Upper lobe of right lung (tissue), 1 donor: Measurements from ENCODE around the gene CCDC198. TPM values are rescaled to one million over a fixed set of nuclear protein-coding genes. Genes with fewer than 3 reads are reported as not detected.

Experiments used
- ATAC-seq: fragments of 200-7000 bp; cut with Tn5 transposase; one replicate; pipeline ENCODE4 v1.9.1; 2020; ENCODE audit warnings: mild to moderate bottlenecking, moderate library complexity
- DNase-seq: peaks from one replicate; pipeline ENCODE4 v3.0.0-alpha.2; 2020
- H3K27ac ChIP-seq: fragments of 200-600 bp; one replicate; pipeline ENCODE4 v1.8.0; 2022
- H3K27me3 ChIP-seq: fragments of 200-600 bp; one replicate; pipeline ENCODE4 v1.8.0; 2022; ENCODE audit warnings: mild to moderate bottlenecking
- H3K36me3 ChIP-seq: fragments of 200-600 bp; one replicate; pipeline ENCODE4 v1.8.0; 2022
- H3K4me1 ChIP-seq: fragments of 200-600 bp; one replicate; pipeline ENCODE4 v1.8.0; 2022
- H3K4me3 ChIP-seq: fragments of 200-600 bp; one replicate; pipeline ENCODE4 v1.8.0; 2022; ENCODE audit warnings: mild to moderate bottlenecking
- H3K9me3 ChIP-seq: fragments of 200-600 bp; one replicate; pipeline ENCODE4 v1.8.0; 2022
- CTCF ChIP-seq: fragments of 200-600 bp; IDR thresholded peaks from one replicate; pipeline ENCODE4 v1.8.0; 2022; ENCODE audit warnings: antibody characterized with exemption
- intact Hi-C: fragments of 100-400 bp; cut with DNase I; formaldehyde crosslinking; loops from one replicate; pipeline ENCODE4 v1.11.0; 2022
- total RNA-seq: library from RNA; stranded (reverse); fragmentation: NEBNext Ultra II Directional; extraction: Animal tissue kit (Norgen Biotek cat#: 25700); gene quantifications from one replicate; pipeline ENCODE4 v1.2.1, GENCODE V29; 2021
- donor health status: DM: no; HTN: yes; CAD: no; lungs with severe emphysema.

Gene CCDC198
- total RNA-seq, 1 donor from 2014 or later: not detected

- ATAC-seq: no peak
- no peaks in the 10 kb centered on the region for H3K36me3 ChIP-seq
- H3K4me1 ChIP-seq: no peaks in the 10 kb centered on the region
- no peaks in the 10 kb centered on the region for H3K9me3 ChIP-seq
- DNase-seq: no peak
- intact Hi-C loops: no loop called here
- no peak overlapping the region for H3K4me3 ChIP-seq
- no peak overlapping the region for H3K27ac ChIP-seq
- TF ChIP-seq CTCF: no peak
- no peaks in the 10 kb centered on the region for H3K27me3 ChIP-seq
These were observed 29.5 kb downstream of the CCDC198 start for GRCh38 chr14:57464008-57464730.

DNA sequence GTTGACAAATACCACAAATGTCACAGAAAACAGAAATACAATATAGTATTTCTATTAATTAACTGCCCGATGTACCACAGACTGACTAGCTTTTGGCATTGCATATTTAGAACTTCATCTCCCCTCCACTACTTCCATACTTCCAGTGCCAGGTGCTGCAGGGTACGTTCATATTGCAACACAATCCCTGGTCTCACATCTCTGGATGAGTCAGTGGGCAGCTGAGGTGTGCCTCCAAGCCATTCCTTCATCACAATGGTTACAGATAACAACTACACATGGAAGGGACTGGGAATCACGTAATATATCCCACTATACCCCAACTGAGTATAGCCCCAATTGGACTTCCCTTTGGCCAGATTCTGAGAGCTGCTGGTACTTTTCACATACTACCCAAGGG is 31.1 kb downstream of the CCDC198 start:
- Histone ChIP-seq H3K27me3 (no peaks in the 10 kb centered on the region), H3K27ac (no peak overlapping the region), H3K36me3 (no peaks in the 10 kb centered on the region), H3K4me3 (no peak overlapping the region), H3K4me1 (no peaks in the 10 kb centered on the region), H3K9me3 (no peaks in the 10 kb centered on the region)
- DNase-seq (no peak), ATAC-seq (no peak)
- TF ChIP-seq CTCF: no peak
- intact Hi-C loops: no loop called here

- Histone ChIP-seq H3K4me1 (no peaks in the 10 kb centered on the region), H3K27me3 (no peaks in the 10 kb centered on the region), H3K9me3 (no peaks in the 10 kb centered on the region), H3K27ac (no peak overlapping the region), H3K4me3 (no peak overlapping the region), H3K36me3 (no peaks in the 10 kb centered on the region)
- intact Hi-C loops: no loop called here
- ATAC-seq: no peak
- no peak for DNase-seq
- TF ChIP-seq CTCF: no peak
These were observed 31.8 kb downstream of the CCDC198 start for GRCh38 chr14:57461777-57462320.

DNA sequence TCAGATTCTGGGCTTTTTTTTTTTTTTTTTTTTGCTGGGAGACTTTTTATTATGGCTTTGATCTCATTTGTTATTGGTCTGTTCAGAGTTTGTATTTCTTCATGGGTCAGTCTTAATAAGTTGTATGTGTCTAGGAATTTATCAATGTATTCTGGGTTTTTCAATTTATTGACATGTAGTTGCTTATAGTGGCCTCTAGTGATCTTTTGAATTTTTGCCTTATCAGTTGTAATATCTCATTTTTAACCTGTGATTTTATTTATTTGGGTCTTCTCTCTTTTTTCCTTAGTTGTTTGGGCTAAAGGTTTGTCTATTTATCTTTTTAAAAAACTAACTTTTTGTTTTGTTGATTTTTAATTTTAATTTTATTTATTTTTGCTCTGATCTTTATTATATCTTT is 57.7 kb downstream of the CCDC198 start:
- Histone ChIP-seq H3K9me3 (no peaks in the 10 kb centered on the region), H3K36me3 (no peaks in the 10 kb centered on the region), H3K27ac (no peak overlapping the region), H3K4me3 (no peak overlapping the region), H3K27me3 (no peaks in the 10 kb centered on the region), H3K4me1 (no peaks in the 10 kb centered on the region)
- ATAC-seq (no peak), DNase-seq (no peak)
- intact Hi-C loops: no loop called here
- no peak for TF ChIP-seq CTCF

GRCh38 chr14:57420986-57421385 is 72.7 kb downstream of the CCDC198 start:
- intact Hi-C loops: no loop called here
- Histone ChIP-seq H3K27ac (no peak overlapping the region), H3K9me3 (no peaks in the 10 kb centered on the region), H3K27me3 (no peaks in the 10 kb centered on the region), H3K4me3 (no peak overlapping the region), H3K36me3 (no peaks in the 10 kb centered on the region), H3K4me1 (no peaks in the 10 kb centered on the region)
- DNase-seq (no peak), ATAC-seq (no peak)
- no peak for TF ChIP-seq CTCF

DNA sequence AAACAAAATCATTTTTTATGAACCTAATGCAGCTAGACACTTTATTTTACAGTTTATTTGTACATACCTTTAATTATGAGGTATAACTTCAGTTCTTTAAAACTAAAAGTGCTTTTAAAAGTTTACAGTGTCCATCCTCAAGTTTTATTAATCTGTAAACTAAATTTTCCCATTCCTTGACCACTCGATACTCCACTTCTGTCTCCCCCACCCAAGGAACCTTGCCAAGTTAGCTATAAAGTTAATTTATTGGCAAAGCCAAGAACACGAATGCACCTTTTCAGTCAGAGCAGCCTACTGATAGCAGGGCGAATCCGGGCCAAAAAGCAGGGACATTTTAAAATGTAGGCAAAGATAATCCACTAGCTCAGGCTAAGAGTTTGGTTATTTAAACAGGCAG is 73.6 kb downstream of the CCDC198 start:
- Histone ChIP-seq H3K9me3 (no peaks in the 10 kb centered on the region), H3K36me3 (no peaks in the 10 kb centered on the region), H3K4me1 (no peaks in the 10 kb centered on the region), H3K27me3 (no peaks in the 10 kb centered on the region), H3K27ac (no peak overlapping the region), H3K4me3 (no peak overlapping the region)
- intact Hi-C loops: no loop called here
- DNase-seq (no peak), ATAC-seq (no peak)
- no peak for TF ChIP-seq CTCF
